K562 (cell line): ENCODE results near the gene MTX3. TPM values are rescaled to one million over a fixed set of nuclear protein-coding genes. Genes with fewer than 3 reads are reported as not detected.

Experiments
- ATF6 ChIP-seq: sonication (generic); formaldehyde crosslinking; IDR thresholded peaks from 2 replicates; pipeline ENCODE4 v1.4.0; 2020; ENCODE audit warnings: mild to moderate bottlenecking, missing genetic modification reagents
- KAT2B ChIP-seq: IDR thresholded peaks from one replicate; pipeline ENCODE4 v1.6.1; 2012; ENCODE audit warnings: low read depth, mild to moderate bottlenecking, control low read depth, inconsistent platforms, low read length, moderate library complexity
- NONO ChIP-seq, 2 experiments: fragments of 200-400 bp in 1 of 2; fragments of 450-650 bp in 1 of 2; formaldehyde crosslinking in 1 of 2; IDR thresholded peaks; 2 replicates each; pipeline ENCODE4 v1.6.1; 2017; ENCODE audit warnings: low read depth in 2 of 2, mild to moderate bottlenecking in 2 of 2, moderate library complexity in 2 of 2, low read length in 1 of 2
- ZFPM2 ChIP-seq: fragments of 250-450 bp; sonication (Bioruptor Pico); IDR thresholded peaks from 2 replicates; pipeline ENCODE4 v1.5.1; 2022; ENCODE audit warnings: mild to moderate bottlenecking
- ZNF354B ChIP-seq: fragments of 250-450 bp; sonication (Bioruptor Pico); IDR thresholded peaks from 2 replicates; pipeline ENCODE4 v1.4.0; 2020
- polyA plus RNA-seq, 8 experiments: library from polyadenylated mRNA; depleted of rRNA in 4 of 8; stranded (reverse) in 5 of 8; unstranded in 3 of 8; fragments of >200 nt; fragmentation: Nextera tagmentation in 2 of 8; fragmentation: Illumina TruSeq in 1 of 8; extraction: Ambion mirVana in 2 of 8; extraction: Trizol in 1 of 8; gene quantifications; 2 replicates each; pipeline versions ENCODE4 v1.2.1 to v1.2.3, GENCODE V29; 2011 to 2014; ENCODE audit warnings: inconsistent platforms in 1 of 8, missing spikeins in 1 of 8
- total RNA-seq, 7 experiments: library from RNA; depleted of rRNA in 6 of 7; stranded (reverse); fragments of >200 nt in 6 of 7; fragmentation: Illumina TruSeq in 2 of 7; extraction: Trizol in 2 of 7; gene quantifications; 2 replicates each; pipeline versions ENCODE4 v1.2.1 to v1.2.3, GENCODE V29; 2011 to 2021; ENCODE audit warnings: low replicate concordance in 1 of 7
- TF ChIP-seq, protein P1 (sequence below), 2 experiments: fragments of 450-650 bp in 1 of 2; sonication (generic) in 1 of 2; formaldehyde crosslinking in 1 of 2; IDR thresholded peaks; 2 replicates each; pipeline versions ENCODE4 v1.7.1 to v1.9.0; 2016 to 2022; ENCODE audit warnings: inconsistent platforms in 1 of 2, mild to moderate bottlenecking in 1 of 2, missing genetic modification reagents in 1 of 2

MTX3 gene
- total and polyA plus RNA-seq, 9 of the 15 experiments (the other 6 are each of a cell fraction or from before 2014, with no cell fraction given) = 0.04 to 0.36 (median 0.15) TPM; not detected in 1

- TF ChIP-seq, protein P1, sequence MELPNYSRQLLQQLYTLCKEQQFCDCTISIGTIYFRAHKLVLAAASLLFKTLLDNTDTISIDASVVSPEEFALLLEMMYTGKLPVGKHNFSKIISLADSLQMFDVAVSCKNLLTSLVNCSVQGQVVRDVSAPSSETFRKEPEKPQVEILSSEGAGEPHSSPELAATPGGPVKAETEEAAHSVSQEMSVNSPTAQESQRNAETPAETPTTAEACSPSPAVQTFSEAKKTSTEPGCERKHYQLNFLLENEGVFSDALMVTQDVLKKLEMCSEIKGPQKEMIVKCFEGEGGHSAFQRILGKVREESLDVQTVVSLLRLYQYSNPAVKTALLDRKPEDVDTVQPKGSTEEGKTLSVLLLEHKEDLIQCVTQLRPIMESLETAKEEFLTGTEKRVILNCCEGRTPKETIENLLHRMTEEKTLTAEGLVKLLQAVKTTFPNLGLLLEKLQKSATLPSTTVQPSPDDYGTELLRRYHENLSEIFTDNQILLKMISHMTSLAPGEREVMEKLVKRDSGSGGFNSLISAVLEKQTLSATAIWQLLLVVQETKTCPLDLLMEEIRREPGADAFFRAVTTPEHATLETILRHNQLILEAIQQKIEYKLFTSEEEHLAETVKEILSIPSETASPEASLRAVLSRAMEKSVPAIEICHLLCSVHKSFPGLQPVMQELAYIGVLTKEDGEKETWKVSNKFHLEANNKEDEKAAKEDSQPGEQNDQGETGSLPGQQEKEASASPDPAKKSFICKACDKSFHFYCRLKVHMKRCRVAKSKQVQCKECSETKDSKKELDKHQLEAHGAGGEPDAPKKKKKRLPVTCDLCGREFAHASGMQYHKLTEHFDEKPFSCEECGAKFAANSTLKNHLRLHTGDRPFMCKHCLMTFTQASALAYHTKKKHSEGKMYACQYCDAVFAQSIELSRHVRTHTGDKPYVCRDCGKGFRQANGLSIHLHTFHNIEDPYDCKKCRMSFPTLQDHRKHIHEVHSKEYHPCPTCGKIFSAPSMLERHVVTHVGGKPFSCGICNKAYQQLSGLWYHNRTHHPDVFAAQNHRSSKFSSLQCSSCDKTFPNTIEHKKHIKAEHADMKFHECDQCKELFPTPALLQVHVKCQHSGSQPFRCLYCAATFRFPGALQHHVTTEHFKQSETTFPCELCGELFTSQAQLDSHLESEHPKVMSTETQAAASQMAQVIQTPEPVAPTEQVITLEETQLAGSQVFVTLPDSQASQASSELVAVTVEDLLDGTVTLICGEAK (IDR thresholded peaks at IDR 0.05) = no peak
- TF ChIP-seq, protein P1 (CRISPR knock-in tag; IDR thresholded peaks at IDR 0.05) = no peak
- no peak for TF ChIP-seq ZFPM2 (CRISPR knock-in tag)
- TF ChIP-seq KAT2B = no peak
- TF ChIP-seq NONO (IDR thresholded peaks at IDR 0.05; ENCODE audit: low read depth in 2 of 2, low read length in 1 of 2) = no peak
- TF ChIP-seq ATF6 = no peak
- TF ChIP-seq ZNF354B (CRISPR knock-in tag) = no peak
Observed at GRCh38 chr5:79955356-79955895, 35.6 kb downstream of the MTX3 start (continued).
